SU-DHL-6 (cell line): ENCODE data around the gene LUM.

Source experiments
- EZH2phosphoT487 ChIP-seq: fragments of 200-600 bp; sonication (generic), shearing (Covaris generic); conservative IDR thresholded peaks from 2 replicates; pipeline ENCODE4 v1.6.1; 2018; ENCODE audit warnings: mild to moderate bottlenecking, antibody characterized with exemption, low read length, moderate library complexity, mixed read lengths
- TF ChIP-seq, protein P1 (sequence below): fragments of 200-600 bp; sonication (generic); IDR thresholded peaks from one replicate; pipeline ENCODE4 v1.5.1; 2017; ENCODE audit warnings: antibody characterized with exemption, mild to moderate bottlenecking, low read length, moderate library complexity; ENCODE audit not compliant: insufficient read depth, poor library complexity, severe bottlenecking

DNA sequence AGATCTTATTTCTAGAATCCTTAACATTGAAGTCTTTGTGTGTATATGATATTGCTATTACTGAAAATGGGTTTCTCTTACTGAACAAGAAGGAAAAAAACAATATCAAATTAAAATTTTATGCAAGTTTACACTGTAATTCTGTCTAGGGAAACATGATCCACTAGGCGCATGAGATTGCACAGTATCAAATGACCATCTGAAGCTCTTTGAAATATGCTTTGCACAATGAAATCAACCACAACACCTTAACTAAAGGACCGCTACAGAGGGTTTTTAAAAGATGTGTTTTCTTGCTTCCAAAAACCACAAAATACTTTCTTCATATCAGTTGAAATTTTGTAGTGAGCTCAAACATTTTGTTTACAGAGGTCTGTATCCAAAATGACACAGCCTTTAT is 38.4 kb downstream of the LUM start:
- TF ChIP-seq, protein P1, sequence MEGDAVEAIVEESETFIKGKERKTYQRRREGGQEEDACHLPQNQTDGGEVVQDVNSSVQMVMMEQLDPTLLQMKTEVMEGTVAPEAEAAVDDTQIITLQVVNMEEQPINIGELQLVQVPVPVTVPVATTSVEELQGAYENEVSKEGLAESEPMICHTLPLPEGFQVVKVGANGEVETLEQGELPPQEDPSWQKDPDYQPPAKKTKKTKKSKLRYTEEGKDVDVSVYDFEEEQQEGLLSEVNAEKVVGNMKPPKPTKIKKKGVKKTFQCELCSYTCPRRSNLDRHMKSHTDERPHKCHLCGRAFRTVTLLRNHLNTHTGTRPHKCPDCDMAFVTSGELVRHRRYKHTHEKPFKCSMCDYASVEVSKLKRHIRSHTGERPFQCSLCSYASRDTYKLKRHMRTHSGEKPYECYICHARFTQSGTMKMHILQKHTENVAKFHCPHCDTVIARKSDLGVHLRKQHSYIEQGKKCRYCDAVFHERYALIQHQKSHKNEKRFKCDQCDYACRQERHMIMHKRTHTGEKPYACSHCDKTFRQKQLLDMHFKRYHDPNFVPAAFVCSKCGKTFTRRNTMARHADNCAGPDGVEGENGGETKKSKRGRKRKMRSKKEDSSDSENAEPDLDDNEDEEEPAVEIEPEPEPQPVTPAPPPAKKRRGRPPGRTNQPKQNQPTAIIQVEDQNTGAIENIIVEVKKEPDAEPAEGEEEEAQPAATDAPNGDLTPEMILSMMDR: no peak
- no peak for TF ChIP-seq EZH2phosphoT487
